Suprapubic skin (tissue), 4 donors: ENCODE data around the gene ASIC4. TPM values are rescaled to one million over a fixed set of nuclear protein-coding genes. Genes with fewer than 3 reads are reported as not detected.

ENCODE experiments used
- DNase-seq, 2 donors: peaks; one replicate each; pipeline ENCODE4 v3.0.0-alpha.2; 2019; ENCODE audit warnings: low spot score in 2 of 2
- H3K27ac ChIP-seq: fragments of 200-600 bp; sonication (generic); one replicate; pipeline ENCODE4 v1.5.1; 2019
- H3K27me3 ChIP-seq: fragments of 200-600 bp; sonication (generic); one replicate; pipeline ENCODE4 v1.5.1; 2019
- H3K36me3 ChIP-seq: fragments of 200-600 bp; sonication (generic); one replicate; pipeline ENCODE4 v1.5.1; 2019
- H3K4me1 ChIP-seq: fragments of 200-600 bp; sonication (generic); one replicate; pipeline ENCODE4 v1.5.1; 2019
- H3K4me3 ChIP-seq: fragments of 200-600 bp; sonication (generic); one replicate; pipeline ENCODE4 v1.5.1; 2019; ENCODE audit warnings: mild to moderate bottlenecking
- H3K9me3 ChIP-seq: fragments of 200-600 bp; sonication (generic); one replicate; pipeline ENCODE4 v1.5.1; 2019
- EP300 ChIP-seq: sonication (generic); formaldehyde crosslinking; IDR thresholded peaks from one replicate; pipeline ENCODE4 v1.6.1; 2017; ENCODE audit warnings: antibody characterized with exemption
- POLR2A ChIP-seq, 2 donors: fragments of 450-650 bp; IDR thresholded peaks; one replicate each; pipeline ENCODE4 v1.6.1; 2017; ENCODE audit warnings: antibody characterized with exemption in 2 of 2, mild to moderate bottlenecking in 2 of 2, moderate library complexity in 2 of 2
- POLR2AphosphoS5 ChIP-seq, 3 donors: sonication (generic); formaldehyde crosslinking; IDR thresholded peaks; one replicate each; pipeline ENCODE4 v1.6.1; 2017; ENCODE audit warnings: antibody characterized with exemption in 3 of 3
- WGBS: methylation state at CpG from one replicate; pipeline ENCODE4 v1.1.5; 2018; 5-methylcytosine and 5-hydroxymethylcytosine counted together
- total RNA-seq, 4 donors: library from RNA; depleted of rRNA; stranded (reverse); fragments of >200 nt; gene quantifications; one replicate each; pipeline ENCODE4 v1.1.0, GENCODE V29; 2016
- TF ChIP-seq, protein P1 (sequence below), 2 donors: fragments of 200-600 bp in 1 of 2; fragments of 450-650 bp in 1 of 2; sonication (generic) in 1 of 2; IDR thresholded peaks; one replicate each; pipeline ENCODE4 v1.5.1; 2016 to 2019; ENCODE audit warnings: antibody characterized with exemption in 2 of 2, mild to moderate bottlenecking in 1 of 2, moderate library complexity in 1 of 2

Gene ASIC4
- total RNA-seq, 4 donors from 2014 or later: not detected

DNA sequence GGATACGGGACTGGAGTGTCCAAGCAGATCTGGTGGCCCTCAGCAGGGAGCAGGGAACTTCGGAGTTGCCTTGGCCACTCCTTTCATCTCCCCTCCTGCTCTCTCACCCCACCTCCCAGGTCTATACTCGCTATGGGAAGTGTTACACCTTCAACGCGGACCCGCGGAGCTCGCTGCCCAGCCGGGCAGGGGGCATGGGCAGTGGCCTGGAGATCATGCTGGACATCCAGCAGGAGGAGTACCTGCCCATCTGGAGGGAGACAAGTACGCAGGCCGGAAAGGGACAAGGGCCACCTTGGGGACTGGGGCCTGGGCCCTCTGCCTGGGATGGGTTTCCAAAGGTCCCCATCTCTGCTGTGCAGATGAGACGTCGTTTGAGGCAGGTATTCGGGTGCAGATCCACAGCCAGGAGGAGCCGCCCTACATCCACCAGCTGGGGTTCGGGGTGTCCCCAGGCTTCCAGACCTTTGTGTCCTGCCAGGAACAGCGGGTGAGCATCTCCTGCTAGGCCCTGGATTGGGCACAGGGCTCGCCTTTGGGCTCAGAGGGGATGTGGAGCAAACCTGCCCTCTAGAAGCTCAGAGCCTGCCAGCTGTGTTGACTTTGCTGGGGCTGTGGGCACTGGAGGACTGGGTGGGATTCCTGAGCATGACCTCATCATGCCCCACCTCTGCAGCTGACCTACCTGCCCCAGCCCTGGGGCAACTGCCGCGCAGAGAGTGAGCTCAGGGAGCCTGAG lies 17.5 kb downstream of the ASIC4 start:
- Histone ChIP-seq H3K27ac (no peak overlapping the region), H3K9me3 (no peaks in the 10 kb centered on the region), H3K36me3 (no peaks in the 10 kb centered on the region), H3K27me3 (peaks cover 45% of the 10 kb centered on the region), H3K4me3 (no peak overlapping the region), H3K4me1 (peaks cover 5% of the 10 kb centered on the region)
- no peak for DNase-seq
- TF ChIP-seq EP300 (no peak), POLR2AphosphoS5 (IDR thresholded peaks at IDR 0.05) (no peak), POLR2A (IDR thresholded peaks at IDR 0.05) (no peak)
- TF ChIP-seq, protein P1, sequence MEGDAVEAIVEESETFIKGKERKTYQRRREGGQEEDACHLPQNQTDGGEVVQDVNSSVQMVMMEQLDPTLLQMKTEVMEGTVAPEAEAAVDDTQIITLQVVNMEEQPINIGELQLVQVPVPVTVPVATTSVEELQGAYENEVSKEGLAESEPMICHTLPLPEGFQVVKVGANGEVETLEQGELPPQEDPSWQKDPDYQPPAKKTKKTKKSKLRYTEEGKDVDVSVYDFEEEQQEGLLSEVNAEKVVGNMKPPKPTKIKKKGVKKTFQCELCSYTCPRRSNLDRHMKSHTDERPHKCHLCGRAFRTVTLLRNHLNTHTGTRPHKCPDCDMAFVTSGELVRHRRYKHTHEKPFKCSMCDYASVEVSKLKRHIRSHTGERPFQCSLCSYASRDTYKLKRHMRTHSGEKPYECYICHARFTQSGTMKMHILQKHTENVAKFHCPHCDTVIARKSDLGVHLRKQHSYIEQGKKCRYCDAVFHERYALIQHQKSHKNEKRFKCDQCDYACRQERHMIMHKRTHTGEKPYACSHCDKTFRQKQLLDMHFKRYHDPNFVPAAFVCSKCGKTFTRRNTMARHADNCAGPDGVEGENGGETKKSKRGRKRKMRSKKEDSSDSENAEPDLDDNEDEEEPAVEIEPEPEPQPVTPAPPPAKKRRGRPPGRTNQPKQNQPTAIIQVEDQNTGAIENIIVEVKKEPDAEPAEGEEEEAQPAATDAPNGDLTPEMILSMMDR (IDR thresholded peaks at IDR 0.05): no peak
- 82% methylated on average over 18 of the region's 20 CpGs for WGBS

DNA sequence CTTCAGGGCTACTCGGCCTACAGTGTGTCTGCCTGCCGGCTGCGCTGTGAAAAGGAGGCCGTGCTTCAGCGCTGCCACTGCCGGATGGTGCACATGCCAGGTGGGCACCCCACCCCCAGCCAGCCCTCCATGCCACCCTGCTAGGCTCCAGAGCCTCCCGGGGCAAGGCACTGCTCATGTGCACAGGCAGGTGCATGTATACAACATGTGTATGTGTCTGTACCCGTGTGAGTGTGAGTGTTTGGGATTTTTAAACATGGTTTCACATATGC lies 18.0 kb downstream of the ASIC4 start:
- TF ChIP-seq POLR2AphosphoS5 (IDR thresholded peaks at IDR 0.05) (no peak), POLR2A (IDR thresholded peaks at IDR 0.05) (no peak), EP300 (no peak)
- TF ChIP-seq, protein P1 (IDR thresholded peaks at IDR 0.05): no peak
- peaks cover 9% of the 10 kb centered on the region for H3K4me1 ChIP-seq
- H3K27ac ChIP-seq: no peak overlapping the region
- no peaks in the 10 kb centered on the region for H3K9me3 ChIP-seq
- WGBS: 57% methylated on average over 1 of the region's 8 CpGs
- H3K36me3 ChIP-seq: no peaks in the 10 kb centered on the region
- H3K4me3 ChIP-seq: no peak overlapping the region
- DNase-seq: no peak
- peaks cover 40% of the 10 kb centered on the region for H3K27me3 ChIP-seq

DNA sequence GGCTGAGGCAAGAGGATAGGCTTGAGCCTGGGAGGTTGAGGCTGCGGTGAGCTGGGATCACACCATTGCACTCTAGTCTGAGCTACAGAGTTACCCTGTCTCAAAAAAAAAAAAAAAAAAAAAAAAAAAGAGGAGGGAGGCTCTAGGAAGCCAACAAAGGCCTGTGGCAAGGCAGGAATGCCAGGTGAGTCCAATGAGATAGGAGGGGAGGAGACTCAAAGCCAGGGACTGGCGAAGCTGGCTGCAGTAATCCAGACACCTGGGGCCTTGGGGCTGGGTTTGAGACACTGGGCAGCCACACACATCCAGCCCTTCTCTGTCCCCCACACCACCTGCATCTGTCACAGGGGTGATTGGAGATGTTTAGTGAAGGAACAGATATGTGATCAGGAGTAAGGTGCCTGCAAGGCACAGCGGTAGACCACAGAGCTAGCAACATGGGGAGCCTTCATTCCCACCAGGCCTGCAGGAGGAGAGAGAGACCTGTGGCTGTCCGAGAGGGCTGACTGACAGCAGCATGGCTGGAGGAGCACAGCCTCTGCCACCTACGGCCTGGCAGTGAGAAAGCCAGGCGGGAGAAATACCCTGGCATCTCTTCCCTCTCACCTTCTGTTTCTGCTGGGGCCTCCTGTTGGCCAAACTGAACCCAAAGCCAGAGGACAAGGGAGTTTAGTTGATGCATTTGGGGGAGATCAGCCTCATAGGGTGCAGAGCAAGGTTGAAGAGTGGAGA lies 19.8 kb downstream of the ASIC4 start:
- whole genome bisulfite sequencing: 84% methylated on average over 6 of the region's 6 CpGs
- H3K27ac ChIP-seq: no peak overlapping the region

GRCh38 chr2:219536425-219536824 lies 22.1 kb downstream of the ASIC4 start:
- no peak overlapping the region for H3K4me3 ChIP-seq
- TF ChIP-seq EP300: no peak
- TF ChIP-seq POLR2AphosphoS5 (IDR thresholded peaks at IDR 0.05): no peak
- no peak for TF ChIP-seq POLR2A (IDR thresholded peaks at IDR 0.05)
- TF ChIP-seq, protein P1 (IDR thresholded peaks at IDR 0.05): no peak
- no peak overlapping the region for H3K27ac ChIP-seq
- no peaks in the 10 kb centered on the region for H3K9me3 ChIP-seq
- peaks cover 24% of the 10 kb centered on the region for H3K36me3 ChIP-seq
- peaks cover 11% of the 10 kb centered on the region for H3K4me1 ChIP-seq
- DNase-seq: no peak
- peaks cover 10% of the 10 kb centered on the region for H3K27me3 ChIP-seq
- WGBS: 85% methylated on average over 16 of the region's 16 CpGs

More for the DNA sequence above, 19.8 kb downstream of the ASIC4 start:
- no peak for TF ChIP-seq EP300
- TF ChIP-seq, protein P1 (IDR thresholded peaks at IDR 0.05): no peak
- Histone ChIP-seq H3K9me3 (no peaks in the 10 kb centered on the region), H3K4me3 (no peak overlapping the region), H3K27me3 (peaks cover 23% of the 10 kb centered on the region), H3K4me1 (peaks cover 14% of the 10 kb centered on the region), H3K36me3 (peaks cover 5% of the 10 kb centered on the region)
- DNase-seq: no peak

DNA sequence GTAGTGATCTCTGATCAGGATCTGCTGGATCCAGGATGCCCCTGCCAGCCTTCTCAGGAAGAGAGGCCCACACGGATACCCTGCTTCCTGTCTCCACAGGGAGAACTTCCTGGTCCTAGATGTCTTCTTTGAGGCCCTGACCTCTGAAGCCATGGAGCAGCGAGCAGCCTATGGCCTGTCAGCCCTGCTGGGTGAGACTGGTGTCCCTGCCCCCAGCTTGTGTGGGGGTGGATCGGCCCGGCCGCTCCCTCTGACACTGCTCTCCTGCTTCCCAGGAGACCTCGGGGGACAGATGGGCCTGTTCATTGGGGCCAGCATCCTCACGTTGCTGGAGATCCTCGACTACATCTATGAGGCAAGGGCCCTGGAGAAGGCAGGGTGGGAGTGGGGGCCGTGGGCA lies 22.7 kb downstream of the ASIC4 start:
- no peak for DNase-seq
- Histone ChIP-seq H3K9me3 (no peaks in the 10 kb centered on the region), H3K4me3 (no peak overlapping the region), H3K36me3 (peaks cover 24% of the 10 kb centered on the region), H3K4me1 (peaks cover 16% of the 10 kb centered on the region), H3K27ac (no peak overlapping the region), H3K27me3 (peaks cover 4% of the 10 kb centered on the region)
- WGBS: 75% methylated on average over 4 of the region's 9 CpGs
- TF ChIP-seq POLR2A (IDR thresholded peaks at IDR 0.05) (no peak), POLR2AphosphoS5 (IDR thresholded peaks at IDR 0.05) (no peak), EP300 (no peak)
- TF ChIP-seq, protein P1 (IDR thresholded peaks at IDR 0.05): no peak
